Suprapubic skin (tissue), 4 donors: ENCODE measurements around the gene PDGFRA.

Experiments
- CTCF ChIP-seq, 2 donors: fragments of 200-600 bp in 1 of 2; fragments of 450-650 bp in 1 of 2; sonication (generic) in 1 of 2; IDR thresholded peaks; one replicate each; pipeline ENCODE4 v1.5.1; 2016 to 2019; ENCODE audit warnings: antibody characterized with exemption in 2 of 2, mild to moderate bottlenecking in 1 of 2, moderate library complexity in 1 of 2
- EP300 ChIP-seq: sonication (generic); formaldehyde crosslinking; IDR thresholded peaks from one replicate; pipeline ENCODE4 v1.6.1; 2017; ENCODE audit warnings: antibody characterized with exemption
- POLR2A ChIP-seq, 2 donors: fragments of 450-650 bp; IDR thresholded peaks; one replicate each; pipeline ENCODE4 v1.6.1; 2017; ENCODE audit warnings: antibody characterized with exemption in 2 of 2, mild to moderate bottlenecking in 2 of 2, moderate library complexity in 2 of 2
- POLR2AphosphoS5 ChIP-seq, 3 donors: sonication (generic); formaldehyde crosslinking; IDR thresholded peaks; one replicate each; pipeline ENCODE4 v1.6.1; 2017; ENCODE audit warnings: antibody characterized with exemption in 3 of 3

- TF ChIP-seq CTCF (IDR thresholded peaks at IDR 0.05) = no peak
- no peak for TF ChIP-seq POLR2AphosphoS5 (IDR thresholded peaks at IDR 0.05)
- TF ChIP-seq POLR2A (IDR thresholded peaks at IDR 0.05) = no peak
- TF ChIP-seq EP300 = no peak
Observed at GRCh38 chr4:54290980-54291379, 61.9 kb downstream of the PDGFRA start.
